HG03139 (cell line): ENCODE measurements around the gene TTLL11.
A peak's percentile ranks its signal among the peaks of the same experiment; 100 is the strongest.

ENCODE experiments used
- ATAC-seq: cut with Tn5 transposase; IDR thresholded peaks from one replicate; pipeline ENCODE4 v1.9.1; 2021; ENCODE audit not compliant: unreplicated experiment

Gene TTLL11

DNA sequence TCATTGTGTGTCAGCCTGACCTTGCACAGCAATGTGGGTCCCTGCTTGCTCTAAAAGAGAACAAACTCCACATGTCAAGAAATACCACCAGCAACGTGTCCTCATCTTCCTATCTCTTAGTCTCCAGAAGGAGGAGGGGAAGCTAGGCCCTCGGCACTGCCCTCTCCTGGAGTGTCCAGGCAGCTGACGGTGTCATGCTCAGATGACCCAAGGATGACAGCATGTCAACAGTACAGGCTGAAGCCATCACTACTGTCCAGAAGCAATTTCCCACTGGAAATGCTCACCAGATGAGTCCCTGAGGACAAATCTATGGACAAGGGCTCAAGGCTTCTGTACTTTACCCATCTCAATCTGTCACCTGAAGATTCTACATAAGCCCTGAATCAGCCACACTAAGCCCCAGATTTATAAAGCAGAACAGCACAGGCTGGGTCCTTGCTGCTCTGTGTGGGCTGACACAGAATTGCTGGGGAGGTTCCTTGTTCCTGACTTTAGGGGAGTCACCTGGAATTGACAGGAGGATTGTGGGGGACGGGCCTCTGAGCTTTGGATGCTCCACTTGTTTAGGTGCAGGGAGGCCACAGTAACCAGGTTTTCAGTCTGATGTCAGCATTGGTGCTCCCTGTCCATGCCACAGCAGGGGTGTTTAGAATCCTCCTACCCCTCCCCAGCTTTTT is 231.5 kb downstream of the TTLL11 start:
- ATAC-seq = no peak

DNA sequence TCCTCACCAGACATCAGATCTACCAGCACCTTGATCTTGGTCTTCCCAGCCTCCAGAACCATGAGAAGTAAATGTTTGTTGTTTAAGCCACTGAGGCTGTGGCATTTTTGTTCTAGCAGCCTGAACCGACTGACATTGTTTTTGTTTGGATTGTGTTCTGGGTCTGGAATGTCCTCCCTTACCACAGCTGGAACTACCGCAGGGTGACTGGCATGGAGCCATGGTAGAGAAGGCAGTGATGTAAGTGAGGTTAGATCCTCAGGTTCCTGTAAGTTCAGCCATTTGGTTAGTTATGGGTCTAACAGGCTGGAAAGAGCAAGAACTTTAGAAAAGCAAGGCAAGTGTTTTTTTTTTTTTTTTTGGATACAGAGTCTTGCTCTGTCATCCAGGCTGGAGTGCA is 232.4 kb downstream of the TTLL11 start:
- ATAC-seq = no peak

DNA sequence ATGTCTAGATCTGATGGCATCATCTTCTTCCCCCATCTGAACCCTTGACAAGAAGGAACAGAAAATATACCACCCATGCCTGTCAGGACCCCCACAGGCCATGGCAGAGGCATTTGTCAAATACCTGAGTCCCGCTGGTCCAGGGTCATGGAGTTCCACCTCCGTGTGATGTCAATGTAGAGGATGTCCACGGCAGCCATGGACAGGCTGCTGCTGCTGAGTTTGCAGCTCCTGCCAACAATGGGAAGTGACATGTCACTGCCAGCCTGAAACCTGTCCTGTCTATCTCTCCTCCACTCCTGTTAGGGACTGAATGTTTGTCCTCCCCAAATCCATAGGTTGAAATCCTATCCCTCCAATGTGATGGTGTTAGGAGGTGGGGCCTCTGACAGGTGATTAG is 232.9 kb downstream of the TTLL11 start:
- ATAC-seq = no peak

GRCh38 chr9:121859646-121860045 is 233.5 kb downstream of the TTLL11 start:
- no peak for ATAC-seq

DNA sequence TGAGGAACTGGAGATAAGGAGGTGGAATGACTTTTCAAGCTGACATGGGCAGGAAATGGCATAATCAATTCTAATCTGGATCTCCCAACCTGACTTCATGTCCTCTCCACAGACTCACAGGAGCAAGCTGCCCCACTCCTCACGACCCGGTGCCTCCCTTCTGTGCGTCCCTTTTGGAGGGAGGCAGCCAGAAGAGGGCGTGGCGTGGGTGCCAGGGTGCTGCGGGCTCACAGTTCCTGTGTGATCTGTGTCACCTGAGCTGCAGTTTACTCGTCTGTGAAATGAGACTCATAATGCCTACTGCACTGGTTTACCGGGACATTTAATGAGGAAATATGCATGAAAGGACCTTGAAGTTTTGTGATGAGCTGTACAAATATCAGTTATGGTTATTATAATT is 234.3 kb downstream of the TTLL11 start:
- no peak for ATAC-seq

- no peak for ATAC-seq
Observed at GRCh38 chr9:121857928-121858327, 235.2 kb downstream of the TTLL11 start.

DNA sequence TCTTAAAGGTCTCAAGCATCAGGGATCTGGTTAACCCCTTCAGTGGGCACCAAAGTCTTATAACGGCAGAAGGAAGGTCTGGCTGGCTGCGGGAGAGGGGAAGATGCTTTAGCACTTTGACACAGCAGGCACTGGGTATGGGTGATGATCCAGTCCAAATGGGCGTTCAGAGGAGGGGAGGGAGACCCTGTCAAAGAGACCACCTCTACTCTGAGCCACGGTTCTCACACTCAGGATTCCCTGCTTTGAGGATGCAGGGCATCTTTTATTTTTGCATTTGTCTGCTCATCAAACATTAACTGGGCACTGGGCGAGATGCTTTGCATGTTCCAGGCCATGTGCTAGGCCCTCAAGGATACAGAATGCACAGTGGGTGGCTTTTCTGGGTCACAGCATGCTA is 237.6 kb downstream of the TTLL11 start:
- no peak for ATAC-seq

GRCh38 chr9:121853617-121854395 is 239.3 kb downstream of the TTLL11 start:
- no peak for ATAC-seq

- no peak for ATAC-seq
Observed at GRCh38 chr9:121852651-121853616, 240.2 kb downstream of the TTLL11 start.

GRCh38 chr9:121852241-121852640 is 240.9 kb downstream of the TTLL11 start:
- ATAC-seq = no peak

GRCh38 chr9:121851641-121852091 is 241.4 kb downstream of the TTLL11 start:
- no peak for ATAC-seq

- no peak for ATAC-seq
Observed at GRCh38 chr9:121850366-121850765, 242.7 kb downstream of the TTLL11 start.

GRCh38 chr9:121849554-121849953 is 243.6 kb downstream of the TTLL11 start:
- no peak for ATAC-seq

GRCh38 chr9:121844562-121844961 is 248.5 kb downstream of the TTLL11 start:
- ATAC-seq = no peak

GRCh38 chr9:121844098-121844497 is 249.0 kb downstream of the TTLL11 start:
- no peak for ATAC-seq

- ATAC-seq = no peak
Observed at GRCh38 chr9:121842612-121842978, 250.5 kb downstream of the TTLL11 start.

DNA sequence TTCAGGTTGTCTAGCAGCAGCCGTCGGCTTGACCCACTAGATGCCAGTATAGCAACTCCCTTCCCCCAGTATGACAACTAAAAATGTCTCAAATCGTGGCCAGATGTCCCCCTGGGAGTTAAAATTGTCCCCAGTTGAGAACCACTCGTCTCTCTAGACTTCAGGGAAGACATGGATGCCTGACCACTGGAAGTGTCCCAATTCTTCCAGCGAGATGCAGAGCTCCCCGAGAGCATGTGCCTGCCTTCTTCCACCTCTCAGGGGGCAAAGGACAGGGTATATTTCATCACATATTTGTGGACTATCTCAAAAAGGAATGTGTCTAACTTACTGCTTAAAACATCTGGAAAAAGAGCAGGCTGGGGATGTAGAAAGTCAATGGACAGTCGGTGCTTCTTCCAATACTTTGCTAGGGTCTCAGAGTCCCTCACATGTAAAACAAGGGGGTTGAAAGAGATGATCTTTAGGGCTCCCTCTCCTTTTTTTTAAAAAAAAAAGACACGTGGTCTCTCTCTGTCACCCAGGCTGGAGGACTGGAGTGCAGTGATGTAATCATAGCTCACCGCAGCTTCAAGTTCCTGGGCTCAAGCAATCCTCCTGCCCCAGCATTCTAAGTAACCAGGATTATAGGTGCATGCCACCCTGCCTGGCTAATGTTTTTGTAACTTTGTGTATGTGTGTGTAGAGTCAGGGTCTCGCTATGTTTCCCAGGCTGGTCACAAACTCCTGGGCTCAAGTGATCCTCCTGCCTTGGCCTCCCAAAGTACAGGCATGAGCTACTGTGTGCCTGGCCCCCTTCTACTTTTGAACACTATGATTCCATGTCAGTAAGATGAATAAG is 251.1 kb downstream of the TTLL11 start:
- ATAC-seq = no peak

DNA sequence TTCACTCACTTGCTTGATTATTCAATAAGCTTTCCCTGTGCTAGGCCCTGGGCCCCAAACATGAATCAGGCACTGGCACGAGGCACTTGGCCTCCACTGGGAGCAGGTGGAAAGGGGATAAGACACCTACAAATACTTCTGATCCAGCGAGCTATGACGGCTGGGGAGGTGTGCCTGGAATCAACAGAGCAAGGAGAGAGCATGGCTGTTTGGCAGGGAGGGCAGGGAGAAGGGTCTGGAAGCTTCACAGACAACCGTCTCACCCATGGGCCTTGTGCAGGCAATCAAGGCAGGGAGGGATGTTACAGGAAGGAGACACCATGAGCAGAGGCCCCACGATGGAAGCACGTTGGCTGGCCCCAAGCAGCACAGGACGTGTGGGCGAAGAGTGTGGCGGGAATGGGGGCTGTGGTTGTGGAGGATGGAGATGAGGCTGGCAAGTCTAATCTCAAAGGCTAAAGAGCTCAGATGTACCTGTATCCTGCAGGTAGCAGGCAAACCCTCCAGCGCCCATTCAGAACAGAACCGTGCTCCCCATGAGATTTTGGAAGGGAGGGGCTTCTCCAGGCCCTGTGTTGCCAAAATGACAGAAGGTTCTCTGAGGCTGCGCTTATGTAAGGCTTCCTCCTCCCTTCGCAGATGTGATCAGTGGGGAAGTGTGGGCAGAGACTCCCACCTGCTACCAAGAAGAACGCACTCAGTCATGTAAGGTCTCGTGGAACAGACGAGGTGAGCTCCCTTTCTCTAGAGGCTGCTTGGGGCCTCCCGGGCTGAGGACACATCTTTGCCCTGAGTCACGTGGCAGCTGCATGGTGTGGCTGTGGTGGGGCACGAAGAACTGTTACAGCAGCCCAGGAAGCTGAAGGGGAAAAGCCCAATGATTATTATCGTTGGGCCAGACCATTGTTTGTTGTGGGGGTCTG is 252.0 kb downstream of the TTLL11 start:
- ATAC-seq = no peak

GRCh38 chr9:121839726-121840500 is 253.2 kb downstream of the TTLL11 start:
- peak; percentile 64 for ATAC-seq
